GM23248 (cell line): ENCODE measurements around the gene MORC2.

Source experiments
- EZH2 ChIP-seq: fragments of 200-600 bp; sonication (generic); IDR thresholded peaks from 2 replicates; pipeline ENCODE4 v1.6.1; 2018; ENCODE audit warnings: antibody characterized with exemption, mild to moderate bottlenecking; ENCODE audit not compliant: insufficient read depth, poor library complexity, severe bottlenecking
- EZH2phosphoT487 ChIP-seq: fragments of 200-600 bp; sonication (generic); IDR thresholded peaks from 2 replicates; pipeline ENCODE4 v1.6.1; 2018; ENCODE audit warnings: antibody characterized with exemption, moderate library complexity, mild to moderate bottlenecking, low read depth; ENCODE audit not compliant: insufficient read depth

- TF ChIP-seq EZH2phosphoT487, result no peak
- TF ChIP-seq EZH2, result no peak
These were observed 15.4 kb downstream of the MORC2 start for GRCh38 chr22:30953206-30953605.
